ENCODE measurements around the gene MAGI1. TPM values are rescaled to one million over a fixed set of nuclear protein-coding genes. Genes with fewer than 3 reads are reported as not detected.

MAGI1 gene
- total RNA-seq, 1 donor from 2014 or later: 45.8 TPM

GRCh38 chr3:65677486-65678010 is 361.2 kb downstream of the MAGI1 start:
- Histone ChIP-seq H3K9me3 (no peaks in the 10 kb centered on the region), H3K4me1 (peaks cover 5% of the 10 kb centered on the region), H3K36me3 (no peaks in the 10 kb centered on the region), H3K27ac (no peak overlapping the region), H3K27me3 (no peaks in the 10 kb centered on the region), H3K4me3 (no peak overlapping the region)
- DNase-seq (no peak), ATAC-seq (no peak)
- intact Hi-C loops (cut with DNase I): no loop called here
- TF ChIP-seq, protein P1, sequence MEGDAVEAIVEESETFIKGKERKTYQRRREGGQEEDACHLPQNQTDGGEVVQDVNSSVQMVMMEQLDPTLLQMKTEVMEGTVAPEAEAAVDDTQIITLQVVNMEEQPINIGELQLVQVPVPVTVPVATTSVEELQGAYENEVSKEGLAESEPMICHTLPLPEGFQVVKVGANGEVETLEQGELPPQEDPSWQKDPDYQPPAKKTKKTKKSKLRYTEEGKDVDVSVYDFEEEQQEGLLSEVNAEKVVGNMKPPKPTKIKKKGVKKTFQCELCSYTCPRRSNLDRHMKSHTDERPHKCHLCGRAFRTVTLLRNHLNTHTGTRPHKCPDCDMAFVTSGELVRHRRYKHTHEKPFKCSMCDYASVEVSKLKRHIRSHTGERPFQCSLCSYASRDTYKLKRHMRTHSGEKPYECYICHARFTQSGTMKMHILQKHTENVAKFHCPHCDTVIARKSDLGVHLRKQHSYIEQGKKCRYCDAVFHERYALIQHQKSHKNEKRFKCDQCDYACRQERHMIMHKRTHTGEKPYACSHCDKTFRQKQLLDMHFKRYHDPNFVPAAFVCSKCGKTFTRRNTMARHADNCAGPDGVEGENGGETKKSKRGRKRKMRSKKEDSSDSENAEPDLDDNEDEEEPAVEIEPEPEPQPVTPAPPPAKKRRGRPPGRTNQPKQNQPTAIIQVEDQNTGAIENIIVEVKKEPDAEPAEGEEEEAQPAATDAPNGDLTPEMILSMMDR (IDR thresholded peaks at IDR 0.05): no peak

DNA sequence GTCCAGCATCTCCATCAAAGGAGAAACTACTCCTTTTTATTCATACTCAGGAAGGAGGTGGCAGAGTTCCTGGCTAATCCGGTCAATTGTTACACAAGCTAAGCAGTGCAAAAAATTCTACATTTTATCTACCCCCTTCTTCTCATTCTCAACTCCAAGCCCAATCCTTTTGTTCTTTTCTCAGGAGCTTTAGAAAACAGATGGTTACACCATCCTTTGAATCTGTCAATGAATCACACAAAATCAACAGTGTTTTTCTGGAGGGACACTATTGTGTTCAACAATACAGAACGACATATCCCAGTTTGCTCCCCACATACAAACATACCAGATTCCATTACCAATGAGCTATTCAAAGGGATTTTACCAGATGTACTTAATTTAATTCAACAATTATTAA is 362.1 kb downstream of the MAGI1 start:
- no peak for DNase-seq
- intact Hi-C loops (cut with DNase I): no loop called here
- ATAC-seq: no peak

GRCh38 chr3:65675011-65675410 is 363.7 kb downstream of the MAGI1 start:
- TF ChIP-seq, protein P1 (IDR thresholded peaks at IDR 0.05): no peak
- intact Hi-C loops (cut with DNase I): no loop called here
- Histone ChIP-seq H3K4me3 (no peak overlapping the region), H3K36me3 (no peaks in the 10 kb centered on the region), H3K4me1 (peaks cover 5% of the 10 kb centered on the region), H3K27me3 (no peaks in the 10 kb centered on the region), H3K9me3 (no peaks in the 10 kb centered on the region), H3K27ac (no peak overlapping the region)
- ATAC-seq (no peak), DNase-seq (no peak)

More for the DNA sequence above, 362.1 kb downstream of the MAGI1 start:
- Histone ChIP-seq H3K36me3 (no peaks in the 10 kb centered on the region), H3K4me1 (peaks cover 5% of the 10 kb centered on the region), H3K27me3 (no peaks in the 10 kb centered on the region), H3K27ac (no peak overlapping the region), H3K4me3 (no peak overlapping the region), H3K9me3 (no peaks in the 10 kb centered on the region)
- TF ChIP-seq, protein P1 (IDR thresholded peaks at IDR 0.05): no peak

DNA sequence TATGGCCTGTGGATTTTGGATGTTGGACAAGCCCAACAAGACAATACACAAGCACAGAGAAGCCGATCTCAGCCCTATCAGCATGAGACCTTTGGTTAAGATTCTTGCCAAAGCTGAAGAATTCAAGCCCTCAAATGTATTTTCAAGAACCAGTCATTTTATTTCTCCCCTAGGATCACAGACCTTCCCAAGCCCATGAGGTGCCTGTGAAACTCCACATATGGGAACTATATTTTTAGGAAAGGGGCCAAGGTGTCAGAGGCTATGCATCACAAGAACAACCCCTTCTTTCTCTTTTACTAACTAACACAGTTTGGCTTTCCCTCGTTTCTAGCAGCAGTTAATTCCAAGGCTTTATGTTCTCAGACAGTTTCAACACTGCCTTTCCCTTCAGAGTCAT is 364.5 kb downstream of the MAGI1 start:
- DNase-seq: no peak

DNA sequence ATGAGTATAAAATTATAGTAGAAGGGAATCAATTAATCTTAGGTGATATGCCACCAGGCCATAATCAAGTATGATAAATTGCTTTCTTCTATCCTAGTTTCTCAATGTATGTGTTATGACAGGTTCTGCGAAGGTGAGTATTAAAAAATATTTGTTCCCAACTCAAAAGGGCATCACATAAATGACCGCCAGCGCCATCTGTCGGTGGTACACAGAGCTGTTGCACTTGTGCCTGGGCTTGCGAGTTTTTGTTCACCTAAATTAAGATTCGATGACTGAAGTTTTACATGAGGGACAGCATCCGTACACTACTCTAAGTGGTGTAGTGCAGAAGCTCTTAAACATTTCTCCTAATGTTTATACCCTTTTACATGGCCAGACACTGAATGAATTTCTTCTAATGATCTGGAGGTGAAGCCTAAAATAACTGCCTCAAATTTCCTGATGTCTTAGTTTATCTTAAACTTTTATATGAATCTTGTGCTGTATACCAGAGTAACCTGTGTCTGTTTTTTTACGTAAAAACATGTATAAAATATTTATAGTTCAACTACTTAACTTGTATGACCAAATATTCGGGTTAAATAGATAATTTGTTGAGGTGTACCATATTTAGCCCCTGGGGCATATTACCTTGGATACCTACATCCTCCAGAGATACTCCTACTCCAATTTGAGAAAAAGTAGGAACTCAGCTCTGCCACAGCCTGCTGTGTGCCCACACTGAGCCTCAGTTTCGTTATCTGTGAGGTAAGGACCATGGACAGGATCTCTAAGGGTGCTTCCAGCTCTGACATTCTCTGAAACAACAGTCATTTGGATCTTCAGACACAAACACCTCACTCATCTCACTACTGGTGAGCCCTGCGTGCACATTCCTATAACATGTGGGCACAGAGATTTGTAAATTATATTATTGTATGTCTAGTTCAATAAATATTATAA is 365.6 kb downstream of the MAGI1 start:
- no peaks in the 10 kb centered on the region for H3K36me3 ChIP-seq
- DNase-seq (peak; percentile 78), ATAC-seq (peak; percentile 75)
- H3K9me3 ChIP-seq: no peaks in the 10 kb centered on the region
- no peak overlapping the region for H3K27ac ChIP-seq
- intact Hi-C loops (cut with DNase I): no loop called here
- peaks cover 5% of the 10 kb centered on the region for H3K4me1 ChIP-seq
- H3K4me3 ChIP-seq: no peak overlapping the region
- TF ChIP-seq, protein P1 (IDR thresholded peaks at IDR 0.05): peak; percentile 73
- no peaks in the 10 kb centered on the region for H3K27me3 ChIP-seq

More for the DNA sequence above, 364.5 kb downstream of the MAGI1 start:
- H3K4me1 ChIP-seq: peaks cover 5% of the 10 kb centered on the region
- no peaks in the 10 kb centered on the region for H3K36me3 ChIP-seq
- no peak overlapping the region for H3K27ac ChIP-seq
- intact Hi-C loops (cut with DNase I): no loop called here
- H3K4me3 ChIP-seq: no peak overlapping the region
- TF ChIP-seq, protein P1 (IDR thresholded peaks at IDR 0.05): no peak
- no peaks in the 10 kb centered on the region for H3K27me3 ChIP-seq
- no peak for ATAC-seq
- no peaks in the 10 kb centered on the region for H3K9me3 ChIP-seq
